Astrocyte (in vitro differentiated cells and primary cell): ENCODE data around the gene CMTM5.

Source experiments
- EZH2 ChIP-seq: IDR thresholded peaks from 2 replicates; pipeline ENCODE4 v1.6.1; 2012; ENCODE audit warnings: mild to moderate bottlenecking, low read length, inconsistent platforms; ENCODE audit not compliant: insufficient read depth
- TF ChIP-seq, protein P1 (sequence below): IDR thresholded peaks from 2 replicates; pipeline ENCODE4 v1.5.1; 2011; ENCODE audit warnings: low read depth, mild to moderate bottlenecking, inconsistent platforms, low read length, moderate library complexity; ENCODE audit not compliant: insufficient read depth

DNA sequence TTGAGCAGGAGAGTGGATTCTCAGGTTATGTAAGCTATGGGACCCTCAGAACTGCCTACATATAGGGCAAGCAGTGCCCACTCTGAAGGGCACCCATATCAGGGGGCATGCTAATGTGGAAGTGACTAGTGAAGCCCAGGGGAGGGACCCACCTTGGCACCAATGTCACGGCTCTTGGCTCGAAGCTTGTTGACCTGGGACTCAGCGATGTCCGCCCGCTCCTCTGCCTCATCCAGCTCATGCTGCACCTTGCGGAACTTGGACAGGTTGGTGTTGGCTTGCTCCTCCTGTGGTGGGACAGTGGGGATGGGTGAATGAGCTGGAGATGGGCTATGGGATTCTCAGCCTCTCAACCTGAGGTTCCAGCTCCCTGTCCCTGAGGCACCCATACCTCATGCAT is 5.4 kb downstream of the CMTM5 start:
- TF ChIP-seq, protein P1, sequence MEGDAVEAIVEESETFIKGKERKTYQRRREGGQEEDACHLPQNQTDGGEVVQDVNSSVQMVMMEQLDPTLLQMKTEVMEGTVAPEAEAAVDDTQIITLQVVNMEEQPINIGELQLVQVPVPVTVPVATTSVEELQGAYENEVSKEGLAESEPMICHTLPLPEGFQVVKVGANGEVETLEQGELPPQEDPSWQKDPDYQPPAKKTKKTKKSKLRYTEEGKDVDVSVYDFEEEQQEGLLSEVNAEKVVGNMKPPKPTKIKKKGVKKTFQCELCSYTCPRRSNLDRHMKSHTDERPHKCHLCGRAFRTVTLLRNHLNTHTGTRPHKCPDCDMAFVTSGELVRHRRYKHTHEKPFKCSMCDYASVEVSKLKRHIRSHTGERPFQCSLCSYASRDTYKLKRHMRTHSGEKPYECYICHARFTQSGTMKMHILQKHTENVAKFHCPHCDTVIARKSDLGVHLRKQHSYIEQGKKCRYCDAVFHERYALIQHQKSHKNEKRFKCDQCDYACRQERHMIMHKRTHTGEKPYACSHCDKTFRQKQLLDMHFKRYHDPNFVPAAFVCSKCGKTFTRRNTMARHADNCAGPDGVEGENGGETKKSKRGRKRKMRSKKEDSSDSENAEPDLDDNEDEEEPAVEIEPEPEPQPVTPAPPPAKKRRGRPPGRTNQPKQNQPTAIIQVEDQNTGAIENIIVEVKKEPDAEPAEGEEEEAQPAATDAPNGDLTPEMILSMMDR, result no peak
- TF ChIP-seq EZH2, result no peak
